Nephron (organoid): ENCODE measurements around the gene ANKUB1.

ENCODE experiments used
- H3K27ac Mint-ChIP-seq, 3 experiments: 2 replicates each; pipeline ENCODE4 v1.8.0; 2020; ENCODE audit warnings: mixed read lengths in 3 of 3, mild to moderate bottlenecking in 2 of 3, moderate library complexity in 1 of 3
- H3K27me3 Mint-ChIP-seq: 2 replicates; pipeline ENCODE4 v1.8.0; 2021; ENCODE audit warnings: low read depth, mild to moderate bottlenecking, moderate library complexity, mixed read lengths
- H3K36me3 Mint-ChIP-seq: 2 replicates; pipeline ENCODE4 v1.8.0; 2020; ENCODE audit warnings: low read depth, mixed read lengths
- H3K4me1 Mint-ChIP-seq: 2 replicates; pipeline ENCODE4 v1.8.0; 2020; ENCODE audit warnings: mixed read lengths
- H3K4me3 Mint-ChIP-seq, 3 experiments: 2 replicates each; pipeline ENCODE4 v1.8.0; 2020; ENCODE audit warnings: mild to moderate bottlenecking in 3 of 3, mixed read lengths in 3 of 3, moderate library complexity in 2 of 3
- H3K9me3 Mint-ChIP-seq: 2 replicates; pipeline ENCODE4 v1.8.0; 2020; ENCODE audit warnings: mixed read lengths
- CTCF ChIP-seq, 3 experiments: fragments of 200-600 bp; sonication (generic); IDR thresholded peaks; one replicate each; pipeline ENCODE4 v1.5.0; 2021; ENCODE audit warnings: antibody characterized with exemption in 3 of 3; ENCODE audit not compliant: unreplicated experiment in 3 of 3

Gene ANKUB1

GRCh38 chr3:149767720-149768119 is 24.6 kb downstream of the ANKUB1 start:
- H3K4me3 Mint-ChIP-seq = no peak overlapping the region
- no peaks in the 10 kb centered on the region for H3K9me3 Mint-ChIP-seq
- H3K36me3 Mint-ChIP-seq = no peaks in the 10 kb centered on the region
- no peak overlapping the region for H3K27ac Mint-ChIP-seq
- H3K27me3 Mint-ChIP-seq = peaks cover 13% of the 10 kb centered on the region
- TF ChIP-seq CTCF (IDR thresholded peaks at IDR 0.05; ENCODE audit: unreplicated experiment in 3 of 3) = no peak
- H3K4me1 Mint-ChIP-seq = no peaks in the 10 kb centered on the region

- TF ChIP-seq CTCF (IDR thresholded peaks at IDR 0.05; ENCODE audit: unreplicated experiment in 3 of 3) = peak; percentile 41 to 59 (median 50)
- Mint-ChIP-seq H3K9me3 (no peaks in the 10 kb centered on the region), H3K4me1 (no peaks in the 10 kb centered on the region), H3K27me3 (peaks cover 10% of the 10 kb centered on the region), H3K27ac (no peak overlapping the region), H3K36me3 (no peaks in the 10 kb centered on the region), H3K4me3 (no peak overlapping the region)
Measured at GRCh38 chr3:149765762-149766334, 26.5 kb downstream of the ANKUB1 start.

- H3K9me3 Mint-ChIP-seq = no peaks in the 10 kb centered on the region
- no peaks in the 10 kb centered on the region for H3K36me3 Mint-ChIP-seq
- no peak overlapping the region for H3K4me3 Mint-ChIP-seq
- no peaks in the 10 kb centered on the region for H3K4me1 Mint-ChIP-seq
- peaks cover 16% of the 10 kb centered on the region for H3K27me3 Mint-ChIP-seq
- H3K27ac Mint-ChIP-seq = no peak overlapping the region
- no peak for TF ChIP-seq CTCF (IDR thresholded peaks at IDR 0.05; ENCODE audit: unreplicated experiment in 3 of 3)
Measured at GRCh38 chr3:149764302-149764701, 28.1 kb downstream of the ANKUB1 start.

GRCh38 chr3:149763565-149764195 is 28.7 kb downstream of the ANKUB1 start:
- Mint-ChIP-seq H3K36me3 (no peaks in the 10 kb centered on the region), H3K27ac (no peak overlapping the region), H3K4me1 (no peaks in the 10 kb centered on the region)

GRCh38 chr3:149753717-149754116 is 38.6 kb downstream of the ANKUB1 start:
- H3K27ac Mint-ChIP-seq = no peak overlapping the region
- no peaks in the 10 kb centered on the region for H3K9me3 Mint-ChIP-seq
- peaks cover 15% of the 10 kb centered on the region for H3K36me3 Mint-ChIP-seq
- H3K4me3 Mint-ChIP-seq = peak overlapping the region; percentile 71 to 98 (median 74)
- peaks cover 20% of the 10 kb centered on the region for H3K4me1 Mint-ChIP-seq
- no peak for TF ChIP-seq CTCF (IDR thresholded peaks at IDR 0.05; ENCODE audit: unreplicated experiment in 3 of 3)
- H3K27me3 Mint-ChIP-seq = peaks cover 20% of the 10 kb centered on the region

More at GRCh38 chr3:149763565-149764195, 28.7 kb downstream of the ANKUB1 start:
- peaks cover 16% of the 10 kb centered on the region for H3K27me3 Mint-ChIP-seq
- H3K4me3 Mint-ChIP-seq = no peak overlapping the region
- no peaks in the 10 kb centered on the region for H3K9me3 Mint-ChIP-seq
- no peak for TF ChIP-seq CTCF (IDR thresholded peaks at IDR 0.05; ENCODE audit: unreplicated experiment in 3 of 3)

- H3K9me3 Mint-ChIP-seq = no peaks in the 10 kb centered on the region
Measured at GRCh38 chr3:149752788-149753136, 39.6 kb downstream of the ANKUB1 start.

More at GRCh38 chr3:149752788-149753136, 39.6 kb downstream of the ANKUB1 start:
- H3K4me3 Mint-ChIP-seq = peak overlapping the region; percentile 98 to 99 (median 99)
- TF ChIP-seq CTCF (IDR thresholded peaks at IDR 0.05; ENCODE audit: unreplicated experiment in 3 of 3) = no peak
- peak overlapping the region; percentile 89 to 96 (median 90) for H3K27ac Mint-ChIP-seq
- peaks cover 20% of the 10 kb centered on the region for H3K4me1 Mint-ChIP-seq
- peaks cover 24% of the 10 kb centered on the region for H3K36me3 Mint-ChIP-seq
- peaks cover 16% of the 10 kb centered on the region for H3K27me3 Mint-ChIP-seq
